OCI-LY3 (cell line): ENCODE data around the gene GNE.

ENCODE experiments used
- EZH2phosphoT487 ChIP-seq: fragments of 200-600 bp; shearing (Covaris generic); IDR thresholded peaks from 2 replicates; pipeline ENCODE4 v1.6.1; 2018; ENCODE audit warnings: antibody characterized with exemption, mixed run types, low read depth
- TF ChIP-seq, protein P1 (sequence below): fragments of 200-600, 300-600 bp; sonication (generic); IDR thresholded peaks from 2 replicates; pipeline ENCODE4 v1.5.1; 2014; ENCODE audit warnings: antibody characterized with exemption, low read length, low read depth

GRCh38 chr9:36280989-36281388 is 22.7 kb upstream of the GNE start:
- TF ChIP-seq, protein P1, sequence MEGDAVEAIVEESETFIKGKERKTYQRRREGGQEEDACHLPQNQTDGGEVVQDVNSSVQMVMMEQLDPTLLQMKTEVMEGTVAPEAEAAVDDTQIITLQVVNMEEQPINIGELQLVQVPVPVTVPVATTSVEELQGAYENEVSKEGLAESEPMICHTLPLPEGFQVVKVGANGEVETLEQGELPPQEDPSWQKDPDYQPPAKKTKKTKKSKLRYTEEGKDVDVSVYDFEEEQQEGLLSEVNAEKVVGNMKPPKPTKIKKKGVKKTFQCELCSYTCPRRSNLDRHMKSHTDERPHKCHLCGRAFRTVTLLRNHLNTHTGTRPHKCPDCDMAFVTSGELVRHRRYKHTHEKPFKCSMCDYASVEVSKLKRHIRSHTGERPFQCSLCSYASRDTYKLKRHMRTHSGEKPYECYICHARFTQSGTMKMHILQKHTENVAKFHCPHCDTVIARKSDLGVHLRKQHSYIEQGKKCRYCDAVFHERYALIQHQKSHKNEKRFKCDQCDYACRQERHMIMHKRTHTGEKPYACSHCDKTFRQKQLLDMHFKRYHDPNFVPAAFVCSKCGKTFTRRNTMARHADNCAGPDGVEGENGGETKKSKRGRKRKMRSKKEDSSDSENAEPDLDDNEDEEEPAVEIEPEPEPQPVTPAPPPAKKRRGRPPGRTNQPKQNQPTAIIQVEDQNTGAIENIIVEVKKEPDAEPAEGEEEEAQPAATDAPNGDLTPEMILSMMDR, result no peak
- TF ChIP-seq EZH2phosphoT487, result no peak
